Osteocyte (in vitro differentiated cells): Measurements from ENCODE around the gene MAS1. TPM values are rescaled to one million over a fixed set of nuclear protein-coding genes. Genes with fewer than 3 reads are reported as not detected.

ENCODE experiments used
- DNase-seq: peaks from one replicate; pipeline ENCODE4 v3.0.0; 2021; ENCODE audit warnings: mixed read lengths; ENCODE audit not compliant: unreplicated experiment; ENCODE audit errors: extremely low spot score
- H3K27ac Mint-ChIP-seq: one replicate; pipeline ENCODE4 v1.8.0; 2021; ENCODE audit warnings: mild to moderate bottlenecking, mixed read lengths; ENCODE audit not compliant: unreplicated experiment
- H3K27me3 Mint-ChIP-seq: one replicate; pipeline ENCODE4 v1.8.0; 2021; ENCODE audit warnings: mixed read lengths; ENCODE audit not compliant: unreplicated experiment
- H3K36me3 Mint-ChIP-seq: one replicate; pipeline ENCODE4 v1.8.0; 2021; ENCODE audit warnings: mixed read lengths; ENCODE audit not compliant: unreplicated experiment
- H3K4me1 Mint-ChIP-seq: one replicate; pipeline ENCODE4 v1.8.0; 2021; ENCODE audit warnings: mixed read lengths; ENCODE audit not compliant: unreplicated experiment
- H3K4me3 Mint-ChIP-seq: one replicate; pipeline ENCODE4 v1.8.0; 2021; ENCODE audit warnings: mild to moderate bottlenecking, moderate library complexity, mixed read lengths; ENCODE audit not compliant: unreplicated experiment
- H3K9me3 Mint-ChIP-seq: one replicate; pipeline ENCODE4 v1.8.0; 2021; ENCODE audit warnings: mixed read lengths; ENCODE audit not compliant: unreplicated experiment
- total RNA-seq: library from RNA; stranded (reverse); gene quantifications from 2 replicates; pipeline ENCODE4 v1.2.1, GENCODE V29; 2021
- TF ChIP-seq, protein P1 (sequence below): fragments of 200-600 bp; sonication (generic); IDR thresholded peaks from 2 replicates; pipeline ENCODE4 v1.5.0; 2021; ENCODE audit warnings: antibody characterized with exemption, mild to moderate bottlenecking, moderate library complexity

Gene MAS1
- total RNA-seq, 1 donor from 2014 or later, result not detected

DNA sequence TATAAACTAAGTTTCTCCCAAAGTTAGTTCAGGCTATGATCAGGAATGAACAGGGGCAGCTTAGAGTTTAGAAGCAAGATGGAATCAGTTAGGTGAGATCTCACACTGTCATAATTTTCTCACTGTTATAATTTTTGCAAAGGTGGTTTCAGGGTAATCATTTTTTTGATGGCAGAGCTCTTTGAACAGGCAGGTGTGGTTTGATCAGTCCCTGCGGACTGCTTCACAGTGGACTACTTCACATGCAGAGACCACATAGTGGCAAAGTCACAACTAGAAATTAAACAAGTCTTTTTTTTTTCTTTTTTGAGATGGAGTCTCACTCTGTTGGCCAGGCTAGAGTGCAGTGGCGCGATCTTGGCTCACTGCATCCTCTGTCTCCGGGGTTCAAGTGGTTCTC is 6.8 kb downstream of the MAS1 start:
- H3K27me3 Mint-ChIP-seq, result no peaks in the 10 kb centered on the region
- H3K9me3 Mint-ChIP-seq, result no peaks in the 10 kb centered on the region
- H3K36me3 Mint-ChIP-seq, result no peaks in the 10 kb centered on the region
- H3K4me3 Mint-ChIP-seq, result no peak overlapping the region
- peaks cover 23% of the 10 kb centered on the region for H3K4me1 Mint-ChIP-seq
- TF ChIP-seq, protein P1, sequence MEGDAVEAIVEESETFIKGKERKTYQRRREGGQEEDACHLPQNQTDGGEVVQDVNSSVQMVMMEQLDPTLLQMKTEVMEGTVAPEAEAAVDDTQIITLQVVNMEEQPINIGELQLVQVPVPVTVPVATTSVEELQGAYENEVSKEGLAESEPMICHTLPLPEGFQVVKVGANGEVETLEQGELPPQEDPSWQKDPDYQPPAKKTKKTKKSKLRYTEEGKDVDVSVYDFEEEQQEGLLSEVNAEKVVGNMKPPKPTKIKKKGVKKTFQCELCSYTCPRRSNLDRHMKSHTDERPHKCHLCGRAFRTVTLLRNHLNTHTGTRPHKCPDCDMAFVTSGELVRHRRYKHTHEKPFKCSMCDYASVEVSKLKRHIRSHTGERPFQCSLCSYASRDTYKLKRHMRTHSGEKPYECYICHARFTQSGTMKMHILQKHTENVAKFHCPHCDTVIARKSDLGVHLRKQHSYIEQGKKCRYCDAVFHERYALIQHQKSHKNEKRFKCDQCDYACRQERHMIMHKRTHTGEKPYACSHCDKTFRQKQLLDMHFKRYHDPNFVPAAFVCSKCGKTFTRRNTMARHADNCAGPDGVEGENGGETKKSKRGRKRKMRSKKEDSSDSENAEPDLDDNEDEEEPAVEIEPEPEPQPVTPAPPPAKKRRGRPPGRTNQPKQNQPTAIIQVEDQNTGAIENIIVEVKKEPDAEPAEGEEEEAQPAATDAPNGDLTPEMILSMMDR, result no peak
- no peak for DNase-seq
- H3K27ac Mint-ChIP-seq, result no peak overlapping the region

DNA sequence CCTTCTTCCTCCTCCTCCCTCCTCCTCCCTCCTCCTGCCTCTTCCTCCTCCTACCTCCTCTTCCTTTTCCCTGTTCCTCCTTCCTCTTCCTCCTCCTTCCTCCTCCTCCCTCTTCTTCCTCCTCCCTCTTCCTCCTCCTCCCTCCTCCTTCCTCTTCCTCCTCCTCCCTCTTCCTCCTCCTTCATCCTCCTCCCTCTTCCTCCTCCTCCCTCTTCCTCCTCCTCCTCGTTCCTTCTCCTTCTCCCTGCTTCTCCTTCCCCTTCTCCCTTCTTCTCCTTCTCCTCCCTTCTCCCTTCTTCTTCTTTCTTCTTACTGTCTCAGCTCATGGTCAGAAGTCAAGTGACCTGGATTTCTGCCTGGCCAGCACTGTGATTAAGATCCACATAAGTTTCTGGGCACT is 7.7 kb downstream of the MAS1 start:
- no peak overlapping the region for H3K4me3 Mint-ChIP-seq
- TF ChIP-seq, protein P1, result no peak
- no peaks in the 10 kb centered on the region for H3K9me3 Mint-ChIP-seq
- no peaks in the 10 kb centered on the region for H3K36me3 Mint-ChIP-seq
- no peak overlapping the region for H3K27ac Mint-ChIP-seq
- DNase-seq, result no peak
- peaks cover 23% of the 10 kb centered on the region for H3K4me1 Mint-ChIP-seq
- H3K27me3 Mint-ChIP-seq, result no peaks in the 10 kb centered on the region

DNA sequence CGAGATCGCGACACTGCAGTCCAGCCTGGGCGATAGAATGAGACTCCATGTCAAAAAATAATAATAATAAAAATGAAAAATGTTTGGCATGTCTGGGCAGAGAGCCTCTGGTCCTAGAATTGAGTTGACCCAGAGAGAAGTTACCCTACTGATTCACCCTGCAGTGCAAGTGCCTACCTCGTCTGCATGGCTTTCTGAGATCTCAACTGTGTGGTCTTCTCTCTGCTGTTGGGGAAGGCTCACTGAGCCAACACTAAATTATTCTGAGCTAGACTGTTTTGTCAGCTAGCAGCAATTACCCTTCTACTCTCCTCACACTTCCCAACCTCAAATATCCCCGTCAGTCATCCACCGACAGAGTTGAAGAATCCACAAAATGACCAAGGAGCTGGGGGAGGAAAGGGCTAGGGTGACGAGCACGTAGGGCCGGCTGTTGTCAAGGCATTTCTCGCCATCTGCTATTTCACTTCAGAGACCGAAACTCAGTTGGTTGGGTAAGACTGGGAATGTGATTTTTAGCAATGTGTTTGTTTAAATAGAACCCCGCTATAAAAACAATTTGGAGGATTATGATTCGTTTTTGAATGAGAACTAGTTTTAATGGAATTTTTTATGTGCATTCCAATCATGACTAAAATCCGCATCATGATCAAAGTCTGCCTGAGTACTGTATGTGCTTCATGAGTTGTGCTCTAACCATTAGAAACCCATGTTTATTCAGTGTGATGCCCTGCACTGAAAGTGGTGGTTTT is 9.4 kb downstream of the MAS1 start:
- H3K36me3 Mint-ChIP-seq, result no peaks in the 10 kb centered on the region
- DNase-seq, result no peak
- peaks cover 23% of the 10 kb centered on the region for H3K4me1 Mint-ChIP-seq
- no peaks in the 10 kb centered on the region for H3K9me3 Mint-ChIP-seq
- peak overlapping the region; percentile 86 for H3K27ac Mint-ChIP-seq
- H3K27me3 Mint-ChIP-seq, result no peaks in the 10 kb centered on the region
- TF ChIP-seq, protein P1, result no peak
- peak overlapping the region; percentile 64 for H3K4me3 Mint-ChIP-seq

DNA sequence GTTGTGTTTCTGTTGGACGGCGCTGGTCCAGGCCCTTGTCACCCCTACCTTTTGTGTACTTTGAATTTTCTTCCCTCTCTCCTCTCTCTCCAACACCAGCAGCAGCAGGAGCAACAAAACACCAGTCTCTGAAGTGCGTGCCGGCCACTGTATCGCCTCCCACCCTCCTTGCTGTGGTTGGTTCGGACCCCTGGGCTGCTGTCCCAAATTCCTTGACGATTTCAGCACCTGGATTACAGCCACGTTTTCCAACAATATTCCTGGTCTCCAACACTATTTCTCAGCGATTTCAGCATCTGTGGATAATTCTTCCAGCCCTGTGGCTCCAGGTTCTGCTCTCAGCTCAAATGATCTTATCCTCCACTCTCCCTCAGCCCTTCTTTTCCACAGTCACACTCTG is 11.8 kb downstream of the MAS1 start:
- Mint-ChIP-seq H3K27me3 (no peaks in the 10 kb centered on the region), H3K9me3 (no peaks in the 10 kb centered on the region), H3K4me3 (no peak overlapping the region), H3K27ac (no peak overlapping the region), H3K4me1 (peaks cover 23% of the 10 kb centered on the region), H3K36me3 (no peaks in the 10 kb centered on the region)
- TF ChIP-seq, protein P1, result no peak
- no peak for DNase-seq

DNA sequence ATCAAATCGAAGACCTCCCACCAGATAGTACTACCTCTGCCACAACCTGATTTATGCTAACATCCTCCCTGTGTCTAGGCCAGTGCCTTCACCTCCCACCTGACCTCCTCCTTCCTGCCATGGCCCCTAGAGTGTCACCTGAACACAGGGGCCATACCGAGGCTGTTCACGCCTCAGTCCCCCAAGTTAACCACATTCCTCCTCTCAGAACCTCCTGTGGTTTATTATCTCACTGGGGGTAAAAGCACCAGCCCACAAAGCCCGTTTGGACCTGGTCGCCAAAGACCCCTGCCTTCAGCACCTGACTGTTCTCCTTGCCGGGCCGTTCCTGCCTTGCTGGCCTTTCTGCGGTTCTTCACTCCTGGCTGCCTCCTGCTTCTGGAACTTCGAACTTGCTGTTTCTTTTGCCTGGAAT is 13.7 kb downstream of the MAS1 start:
- no peak overlapping the region for H3K4me3 Mint-ChIP-seq
- no peak overlapping the region for H3K27ac Mint-ChIP-seq
- no peaks in the 10 kb centered on the region for H3K36me3 Mint-ChIP-seq
- TF ChIP-seq, protein P1, result no peak
- no peak for DNase-seq
- no peaks in the 10 kb centered on the region for H3K27me3 Mint-ChIP-seq
- no peaks in the 10 kb centered on the region for H3K9me3 Mint-ChIP-seq
- peaks cover 19% of the 10 kb centered on the region for H3K4me1 Mint-ChIP-seq
